BJ (cell line): ENCODE measurements around the gene STK25. TPM values are rescaled to one million over a fixed set of nuclear protein-coding genes. Genes with fewer than 3 reads are reported as not detected.

Source experiments
- CTCF ChIA-PET: fragments of 350-600 bp; formaldehyde crosslinking; extraction: SDS; loops from one replicate; lab custom pipeline; 2021; ENCODE audit warnings: antibody characterized with exemption, inconsistent platforms; lab: Yijun Ruan, JAX
- POLR2A ChIA-PET: fragments of 300-600 bp; sonication (Branson Sonifier 250); formaldehyde crosslinking; extraction: SDS; loops from one replicate; lab custom pipeline; 2021; ENCODE audit warnings: antibody characterized with exemption; lab: Charles Lee
- DNase-seq: peaks from one replicate; pipeline ENCODE4 v3.0.0-alpha.2; 2011; ENCODE audit warnings: low read depth
- H3K27me3 ChIP-seq: 2 replicates; pipeline ENCODE4 v1.6.0; 2011; ENCODE audit warnings: low read length; ENCODE audit not compliant: control insufficient read depth, insufficient read depth
- H3K36me3 ChIP-seq: 2 replicates; pipeline ENCODE4 v1.5.1; 2011; ENCODE audit warnings: low read length; ENCODE audit not compliant: control insufficient read depth, insufficient read depth
- H3K4me3 ChIP-seq: 2 replicates; pipeline ENCODE4 v1.5.1; 2011; ENCODE audit warnings: low read depth, mild to moderate bottlenecking, control low read depth, low read length
- polyA plus RNA-seq: library from polyadenylated mRNA; depleted of rRNA; stranded (reverse); fragments of >200 nt; gene quantifications from 2 replicates; pipeline ENCODE4 v1.2.3, GENCODE V29; 2011
- TF ChIP-seq, protein P1 (sequence below): IDR thresholded peaks from 2 replicates; pipeline ENCODE4 v1.5.1; 2011; ENCODE audit warnings: low read depth, mild to moderate bottlenecking, control low read depth, inconsistent platforms, low read length, moderate library complexity; ENCODE audit not compliant: insufficient read depth

Gene STK25
- polyA plus RNA-seq, 1 experiment, result 386 TPM

GRCh38 chr2:241553512-241553830, 45.1 kb upstream of the STK25 start:
- Histone ChIP-seq H3K27me3 (no peaks in the 10 kb centered on the region), H3K4me3 (no peak overlapping the region), H3K36me3 (no peaks in the 10 kb centered on the region)
- no peak for DNase-seq
- CTCF ChIA-PET, result no interaction called here
- TF ChIP-seq, protein P1, sequence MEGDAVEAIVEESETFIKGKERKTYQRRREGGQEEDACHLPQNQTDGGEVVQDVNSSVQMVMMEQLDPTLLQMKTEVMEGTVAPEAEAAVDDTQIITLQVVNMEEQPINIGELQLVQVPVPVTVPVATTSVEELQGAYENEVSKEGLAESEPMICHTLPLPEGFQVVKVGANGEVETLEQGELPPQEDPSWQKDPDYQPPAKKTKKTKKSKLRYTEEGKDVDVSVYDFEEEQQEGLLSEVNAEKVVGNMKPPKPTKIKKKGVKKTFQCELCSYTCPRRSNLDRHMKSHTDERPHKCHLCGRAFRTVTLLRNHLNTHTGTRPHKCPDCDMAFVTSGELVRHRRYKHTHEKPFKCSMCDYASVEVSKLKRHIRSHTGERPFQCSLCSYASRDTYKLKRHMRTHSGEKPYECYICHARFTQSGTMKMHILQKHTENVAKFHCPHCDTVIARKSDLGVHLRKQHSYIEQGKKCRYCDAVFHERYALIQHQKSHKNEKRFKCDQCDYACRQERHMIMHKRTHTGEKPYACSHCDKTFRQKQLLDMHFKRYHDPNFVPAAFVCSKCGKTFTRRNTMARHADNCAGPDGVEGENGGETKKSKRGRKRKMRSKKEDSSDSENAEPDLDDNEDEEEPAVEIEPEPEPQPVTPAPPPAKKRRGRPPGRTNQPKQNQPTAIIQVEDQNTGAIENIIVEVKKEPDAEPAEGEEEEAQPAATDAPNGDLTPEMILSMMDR, result no peak
- POLR2A ChIA-PET, result no interaction called here

DNA sequence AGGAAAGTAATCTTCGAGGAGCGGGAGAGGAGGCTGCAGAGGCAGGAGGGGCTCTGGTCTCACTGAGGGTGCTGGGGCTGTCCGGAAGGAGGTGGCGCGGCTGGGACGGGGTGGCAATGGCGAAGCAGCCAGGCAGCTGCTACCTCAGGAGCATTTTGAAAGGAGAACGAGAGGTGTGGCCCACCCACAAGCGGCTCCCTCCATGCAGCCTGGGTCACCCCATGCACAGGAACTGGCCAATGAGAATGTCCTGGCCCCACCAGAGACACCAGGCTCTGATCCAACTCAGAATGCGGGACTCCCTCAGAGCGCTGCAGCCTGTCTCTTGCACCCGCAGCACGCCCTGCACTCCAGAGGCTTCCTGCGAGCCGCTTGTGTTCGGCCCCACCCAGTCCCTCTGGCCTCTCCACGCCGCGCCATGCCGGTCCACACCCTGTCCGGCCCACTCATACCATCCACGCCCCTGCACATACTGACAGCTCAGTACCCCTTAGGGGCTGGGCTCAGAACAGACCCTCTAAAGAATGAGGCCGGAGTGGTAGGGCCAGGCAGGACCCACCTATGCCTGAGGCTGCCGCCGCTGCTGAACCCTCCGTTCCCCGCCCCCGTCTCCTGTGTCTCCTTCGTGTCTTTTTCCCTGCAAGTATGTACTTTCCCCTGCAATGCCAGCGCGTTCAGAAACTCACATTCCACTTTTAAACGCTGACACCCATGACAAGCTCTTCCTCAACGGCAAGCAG, 43.8 kb upstream of the STK25 start:
- H3K36me3 ChIP-seq, result no peaks in the 10 kb centered on the region
- TF ChIP-seq, protein P1, result no peak
- no peak overlapping the region for H3K4me3 ChIP-seq
- ChIA-PET POLR2A (no interaction called here), CTCF (no interaction called here)
- no peak for DNase-seq
- no peaks in the 10 kb centered on the region for H3K27me3 ChIP-seq

DNA sequence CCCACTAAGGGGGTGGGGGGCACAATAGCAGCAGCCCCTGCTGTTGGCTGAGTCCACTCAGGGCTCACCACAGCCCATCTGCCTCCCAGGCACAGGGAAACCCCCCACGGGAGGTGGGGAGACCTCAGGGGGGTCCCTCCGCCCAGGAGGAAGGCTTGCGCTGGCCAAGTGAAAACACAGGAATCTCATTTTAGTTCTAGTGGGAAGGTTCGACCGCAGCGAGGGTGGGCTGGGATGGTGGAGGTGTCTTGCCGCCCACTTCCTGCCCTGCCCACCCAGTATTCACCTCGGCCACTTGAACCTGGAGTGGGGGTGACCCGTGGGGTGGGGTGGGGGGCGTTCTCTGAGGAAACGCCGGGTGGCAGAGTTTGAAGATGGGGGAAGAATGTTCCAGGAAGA, 43.2 kb upstream of the STK25 start:
- ChIA-PET POLR2A (no interaction called here), CTCF (interaction anchor here (0.6 kb wide), 1 partner anchor 670 kb away, joined by 3 read pairs; no protein-coding TSS in a partner anchor)
- no peaks in the 10 kb centered on the region for H3K27me3 ChIP-seq
- no peaks in the 10 kb centered on the region for H3K36me3 ChIP-seq
- H3K4me3 ChIP-seq, result no peak overlapping the region
- DNase-seq, result no peak
- TF ChIP-seq, protein P1, result no peak

DNA sequence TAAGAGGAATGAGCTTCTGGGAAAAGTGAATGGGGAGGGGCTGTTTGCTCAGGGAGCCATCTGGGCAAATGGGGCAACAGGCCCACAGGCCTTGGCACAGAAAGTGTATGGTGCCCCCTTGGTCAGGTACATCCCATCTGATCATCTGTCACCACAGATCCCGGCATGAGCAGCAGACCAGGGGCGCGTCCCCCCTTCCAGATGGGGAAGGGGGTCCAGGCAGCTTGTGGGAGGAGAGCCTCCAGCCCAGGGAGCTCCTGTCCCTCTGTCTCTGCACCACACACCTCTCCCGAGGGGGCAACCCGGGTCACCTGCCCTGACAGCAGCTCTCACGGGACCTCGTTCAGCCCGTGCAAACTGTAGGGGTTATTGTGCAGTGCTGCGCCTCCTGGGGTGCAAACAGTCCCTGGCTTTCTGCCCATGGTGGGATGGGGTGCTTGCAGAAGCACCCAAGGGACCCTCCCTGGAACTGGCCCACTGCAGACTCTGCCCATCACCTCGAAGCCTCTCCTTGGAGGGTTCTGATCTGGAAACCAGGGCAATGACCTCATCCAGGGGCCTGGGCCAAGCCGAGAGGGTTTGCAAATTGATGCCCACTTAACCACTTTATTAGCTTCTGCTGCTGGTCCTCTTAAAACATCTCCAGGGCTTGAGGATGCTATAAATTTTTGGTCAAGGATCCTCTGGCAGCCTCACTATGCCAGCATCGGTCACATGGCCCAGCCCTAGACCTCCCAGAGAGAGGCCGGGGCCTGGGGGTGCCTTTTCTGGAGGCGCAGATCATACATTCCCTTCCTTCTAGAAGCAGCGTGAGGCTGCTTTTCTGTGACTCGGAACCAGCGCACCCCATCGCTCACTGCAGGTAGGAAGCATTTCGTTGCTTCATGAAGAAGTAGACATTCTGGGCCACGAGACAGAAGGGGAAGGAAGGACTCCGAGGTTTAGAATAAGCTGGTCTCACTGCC, 42.5 kb upstream of the STK25 start:
- Histone ChIP-seq H3K36me3 (no peaks in the 10 kb centered on the region), H3K4me3 (no peak overlapping the region), H3K27me3 (no peaks in the 10 kb centered on the region)
- TF ChIP-seq, protein P1, result no peak
- POLR2A ChIA-PET, result no interaction called here
- DNase-seq, result no peak
- CTCF ChIA-PET, result interaction anchor here (0.6 kb wide), 1 partner anchor 669 kb away, joined by 3 read pairs; no protein-coding TSS in a partner anchor

DNA sequence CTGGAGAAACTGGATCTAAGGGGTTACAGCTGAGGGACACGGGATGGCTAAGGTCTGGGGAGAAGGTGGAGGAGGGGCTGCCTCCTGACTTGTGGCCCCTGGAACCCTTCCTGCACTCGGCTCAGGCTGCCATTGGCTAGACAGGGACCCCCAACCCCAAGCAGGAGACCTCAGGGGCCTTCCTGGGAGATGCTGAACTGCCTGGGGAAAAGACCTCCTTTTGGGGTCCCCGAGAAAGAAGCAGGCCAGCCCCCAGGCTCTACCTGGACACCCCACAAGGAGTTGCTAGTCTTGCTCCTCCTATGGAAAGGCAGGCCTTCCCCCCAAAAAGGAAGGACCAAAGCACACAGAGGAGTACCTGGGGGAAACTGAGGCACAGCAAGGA, 40.1 kb upstream of the STK25 start:
- H3K4me3 ChIP-seq, result no peak overlapping the region
- ChIA-PET POLR2A (no interaction called here), CTCF (interaction anchor here (0.6 to 0.9 kb wide), 2 partner anchors 14 to 116 kb away, joined by 3 read pairs; no protein-coding TSS in a partner anchor)
- DNase-seq, result no peak
- no peaks in the 10 kb centered on the region for H3K27me3 ChIP-seq
- H3K36me3 ChIP-seq, result no peaks in the 10 kb centered on the region
- TF ChIP-seq, protein P1, result no peak
